WTC11 (cell line): ENCODE data around the gene CSK. TPM values are rescaled to one million over a fixed set of nuclear protein-coding genes. Genes with fewer than 3 reads are reported as not detected.

Experiments
- ATAC-seq: fragments of 200-7000 bp; cut with Tn5 transposase; 2 replicates; pipeline ENCODE4 v1.10.0; 2021; ENCODE audit warnings: mild to moderate bottlenecking, moderate library complexity
- CTCF ChIA-PET: fragments of 300-600 bp; sonication (Branson Sonifier 250); formaldehyde crosslinking; loops from one replicate; lab custom pipeline; 2021; ENCODE audit warnings: antibody characterized with exemption; lab: Charles Lee
- POLR2A ChIA-PET: fragments of 350-600 bp; sonication (Branson Sonifier 250); formaldehyde crosslinking; loops from one replicate; lab custom pipeline; 2021; ENCODE audit warnings: antibody characterized with exemption; lab: Charles Lee
- DNase-seq: peaks from one replicate; pipeline ENCODE4 v3.0.0; 2021; ENCODE audit warnings: low spot score
- H3K27ac Mint-ChIP-seq: 2 replicates; pipeline ENCODE4 v1.8.0; 2021; ENCODE audit warnings: mixed read lengths
- H3K27me3 Mint-ChIP-seq: 2 replicates; pipeline ENCODE4 v1.8.0; 2021; ENCODE audit warnings: low read depth, mild to moderate bottlenecking, moderate library complexity, mixed read lengths
- H3K36me3 Mint-ChIP-seq: 2 replicates; pipeline ENCODE4 v1.8.0; 2021; ENCODE audit warnings: mixed read lengths
- H3K4me1 Mint-ChIP-seq: 2 replicates; pipeline ENCODE4 v1.8.0; 2022; ENCODE audit warnings: mixed read lengths
- H3K4me3 Mint-ChIP-seq: 2 replicates; pipeline ENCODE4 v1.8.0; 2021; ENCODE audit warnings: mild to moderate bottlenecking, moderate library complexity, mixed read lengths
- H3K9me3 Mint-ChIP-seq: 2 replicates; pipeline ENCODE4 v1.8.0; 2021; ENCODE audit warnings: mixed read lengths
- ATF1 ChIP-seq: sonication (generic); formaldehyde crosslinking; IDR thresholded peaks from 2 replicates; pipeline ENCODE4 v1.8.1; 2023; ENCODE audit warnings: mild to moderate bottlenecking, moderate library complexity, missing genetic modification reagents
- ATF3 ChIP-seq: sonication (generic); formaldehyde crosslinking; conservative IDR thresholded peaks from 2 replicates; pipeline ENCODE4 v1.8.1; 2022; ENCODE audit warnings: mild to moderate bottlenecking, missing genetic modification reagents
- CBFB ChIP-seq: sonication (generic); formaldehyde crosslinking; IDR thresholded peaks from 2 replicates; pipeline ENCODE4 v1.8.1; 2022; ENCODE audit warnings: mild to moderate bottlenecking, low read depth, missing genetic modification reagents
- ESRRA ChIP-seq: sonication (generic); formaldehyde crosslinking; IDR thresholded peaks from 2 replicates; pipeline ENCODE4 v1.8.1; 2022; ENCODE audit warnings: mild to moderate bottlenecking, missing genetic modification reagents, borderline replicate concordance
- ETV6 ChIP-seq: sonication (generic); formaldehyde crosslinking; IDR thresholded peaks from 2 replicates; pipeline ENCODE4 v1.8.1; 2022; ENCODE audit warnings: mild to moderate bottlenecking, missing genetic modification reagents
- FOXK1 ChIP-seq: sonication (generic); formaldehyde crosslinking; IDR thresholded peaks from 2 replicates; pipeline ENCODE4 v1.8.0; 2022; ENCODE audit warnings: mild to moderate bottlenecking, moderate library complexity, missing genetic modification reagents
- FOXP4 ChIP-seq: sonication (generic); formaldehyde crosslinking; IDR thresholded peaks from 2 replicates; pipeline ENCODE4 v1.8.0; 2022; ENCODE audit warnings: mild to moderate bottlenecking, missing genetic modification reagents
- HMGXB4 ChIP-seq: sonication (generic); formaldehyde crosslinking; IDR thresholded peaks from 2 replicates; pipeline ENCODE4 v1.8.1; 2023; ENCODE audit warnings: mild to moderate bottlenecking, moderate library complexity, missing genetic modification reagents
- NFYB ChIP-seq: sonication (generic); formaldehyde crosslinking; conservative IDR thresholded peaks from 2 replicates; pipeline ENCODE4 v1.8.0; 2022; ENCODE audit warnings: low read depth, missing genetic modification reagents
- SMAD4 ChIP-seq: sonication (generic); formaldehyde crosslinking; IDR thresholded peaks from 2 replicates; pipeline ENCODE4 v1.8.0; 2022; ENCODE audit warnings: mild to moderate bottlenecking, missing genetic modification reagents
- TEAD1 ChIP-seq: sonication (generic); formaldehyde crosslinking; IDR thresholded peaks from 2 replicates; pipeline ENCODE4 v1.8.0; 2022; ENCODE audit warnings: mild to moderate bottlenecking, missing genetic modification reagents
- TP53 ChIP-seq: sonication (generic); formaldehyde crosslinking; IDR thresholded peaks from 2 replicates; pipeline ENCODE4 v1.8.1; 2023; ENCODE audit warnings: mild to moderate bottlenecking, missing genetic modification reagents
- USF1 ChIP-seq: sonication (generic); formaldehyde crosslinking; IDR thresholded peaks from 2 replicates; pipeline ENCODE4 v1.8.0; 2022; ENCODE audit warnings: mild to moderate bottlenecking, missing genetic modification reagents
- ZNF138 ChIP-seq: sonication (generic); formaldehyde crosslinking; conservative IDR thresholded peaks from 2 replicates; pipeline ENCODE4 v1.8.1; 2022; ENCODE audit warnings: mild to moderate bottlenecking, moderate library complexity, missing genetic modification reagents
- ZNF219 ChIP-seq: sonication (generic); formaldehyde crosslinking; IDR thresholded peaks from 2 replicates; pipeline ENCODE4 v1.8.0; 2023; ENCODE audit warnings: missing genetic modification reagents, mild to moderate bottlenecking, borderline replicate concordance
- ZNF263 ChIP-seq: sonication (generic); formaldehyde crosslinking; IDR thresholded peaks from 2 replicates; pipeline ENCODE4 v1.8.1; 2022; ENCODE audit warnings: low read depth, mild to moderate bottlenecking, moderate library complexity, missing genetic modification reagents
- ZNF317 ChIP-seq: sonication (generic); formaldehyde crosslinking; IDR thresholded peaks from 2 replicates; pipeline ENCODE4 v1.8.1; 2023; ENCODE audit warnings: low read depth, mild to moderate bottlenecking, moderate library complexity, missing genetic modification reagents, borderline replicate concordance
- ZNF532 ChIP-seq: fragments of 250-450 bp; sonication (Bioruptor Pico); IDR thresholded peaks from 2 replicates; pipeline ENCODE4 v1.9.0; 2021; ENCODE audit warnings: mild to moderate bottlenecking, borderline replicate concordance
- total RNA-seq: library from RNA; stranded (reverse); gene quantifications from 3 replicates; pipeline ENCODE4 v1.2.3, GENCODE V29; 2021

Gene CSK
- total RNA-seq, 1 experiment from 2014 or later = 55.1 TPM

GRCh38 chr15:74775894-74776293 lies 6.0 kb upstream of the CSK start (continued):
- TF ChIP-seq ETV6 (CRISPR knock-in tag) (no peak), ZNF219 (CRISPR knock-in tag) (no peak), ZNF532 (CRISPR knock-in tag) (no peak), ATF3 (CRISPR knock-in tag) (no peak)

GRCh38 chr15:74776821-74777768 lies 4.8 kb upstream of the CSK start:
- ATAC-seq (peak; percentile 27), DNase-seq (peak; percentile 56)
- no peaks in the 10 kb centered on the region for H3K9me3 Mint-ChIP-seq
- TF ChIP-seq ZNF263 (CRISPR knock-in tag) = no peak
- no peak for TF ChIP-seq USF1 (CRISPR knock-in tag)
- no peak for TF ChIP-seq FOXP4
- no peak for TF ChIP-seq FOXK1
- no peak for TF ChIP-seq NFYB (CRISPR knock-in tag)
- no peak for TF ChIP-seq ZNF532 (CRISPR knock-in tag)
- TF ChIP-seq ATF1 (CRISPR knock-in tag) = no peak
- no peak for TF ChIP-seq ZNF138 (CRISPR knock-in tag)
- TF ChIP-seq SMAD4 (CRISPR knock-in tag) = no peak
- TF ChIP-seq CBFB (CRISPR knock-in tag) = no peak
- TF ChIP-seq ZNF317 = no peak
- TF ChIP-seq TEAD1 (CRISPR knock-in tag) = no peak
- TF ChIP-seq TP53 (CRISPR knock-in tag) = no peak
- no peak for TF ChIP-seq ESRRA (CRISPR knock-in tag)
- TF ChIP-seq HMGXB4 (CRISPR knock-in tag) = no peak
- H3K4me1 Mint-ChIP-seq = peaks cover 48% of the 10 kb centered on the region
- no peaks in the 10 kb centered on the region for H3K36me3 Mint-ChIP-seq
- no peak overlapping the region for H3K4me3 Mint-ChIP-seq
- no peak overlapping the region for H3K27ac Mint-ChIP-seq
- H3K27me3 Mint-ChIP-seq = peaks cover 36% of the 10 kb centered on the region
- POLR2A ChIA-PET = interaction anchor here (1.0 to 1.5 kb wide), 2 partner anchors 11 to 16 kb away, joined by 4 read pairs; no protein-coding TSS in a partner anchor
- CTCF ChIA-PET = interaction anchor here (0.6 to 14.8 kb wide), 15 partner anchors 3 to 354 kb away, joined by 3 to 360 read pairs (median 5); partner anchors contain the start of genes CPLX3, CSK and SCAMP2
